Trophoblast cell (in vitro differentiated cells and primary cell): ENCODE data around the gene ZNF554.

ENCODE experiments used
- DNase-seq, 2 donors: peaks; one replicate each; pipeline ENCODE4 v3.0.0-alpha.2; 2016
- H2AFZ ChIP-seq: 2 replicates; pipeline ENCODE4 v1.6.1; 2013; ENCODE audit warnings: low read length, moderate library complexity, mild to moderate bottlenecking; ENCODE audit not compliant: insufficient read depth, poor library complexity
- H2AK5ac ChIP-seq: 2 replicates; pipeline ENCODE4 v1.6.1; 2013; ENCODE audit warnings: mild to moderate bottlenecking, low read length
- H2BK120ac ChIP-seq: 2 replicates; pipeline ENCODE4 v1.6.1; 2013; ENCODE audit warnings: low read length, mild to moderate bottlenecking, moderate library complexity; ENCODE audit not compliant: insufficient read depth, poor library complexity
- H2BK12ac ChIP-seq: 2 replicates; pipeline ENCODE4 v1.6.1; 2013; ENCODE audit warnings: mild to moderate bottlenecking, low read length, moderate library complexity
- H2BK5ac ChIP-seq: 2 replicates; pipeline ENCODE4 v1.6.1; 2013; ENCODE audit warnings: low read length, low read depth, moderate library complexity, mild to moderate bottlenecking; ENCODE audit not compliant: poor library complexity
- H3K14ac ChIP-seq: 2 replicates; pipeline ENCODE4 v1.6.1; 2013; ENCODE audit warnings: mild to moderate bottlenecking, low read length
- H3K18ac ChIP-seq: 2 replicates; pipeline ENCODE4 v1.6.1; 2013; ENCODE audit warnings: mild to moderate bottlenecking, low read length
- H3K23ac ChIP-seq: 2 replicates; pipeline ENCODE4 v1.6.1; 2013; ENCODE audit warnings: low read length
- H3K27ac ChIP-seq: 2 replicates; pipeline ENCODE4 v1.5.1; 2013; ENCODE audit warnings: low read depth, mild to moderate bottlenecking, inconsistent platforms, low read length, moderate library complexity
- H3K27me3 ChIP-seq: 2 replicates; pipeline ENCODE4 v1.6.1; 2013; ENCODE audit warnings: inconsistent platforms, mild to moderate bottlenecking, low read length, moderate library complexity; ENCODE audit not compliant: insufficient read depth
- H3K36me3 ChIP-seq, 2 experiments: 1 replicate in 1 of 2; 2 replicates in 1 of 2; pipeline ENCODE4 v1.6.1; 2013; ENCODE audit warnings: low read length in 2 of 2, mild to moderate bottlenecking in 2 of 2, moderate library complexity in 1 of 2; ENCODE audit not compliant: insufficient read depth in 2 of 2, control insufficient read depth in 1 of 2
- H3K4ac ChIP-seq: 2 replicates; pipeline ENCODE4 v1.6.1; 2013; ENCODE audit warnings: low read depth, mild to moderate bottlenecking, low read length, moderate library complexity
- H3K4me1 ChIP-seq, 2 experiments: 1 replicate in 1 of 2; 2 replicates in 1 of 2; pipeline ENCODE4 v1.6.1; 2013; ENCODE audit warnings: low read length in 2 of 2, mild to moderate bottlenecking in 2 of 2, moderate library complexity in 1 of 2; ENCODE audit not compliant: insufficient read depth in 2 of 2, control insufficient read depth in 1 of 2
- H3K4me2 ChIP-seq: 2 replicates; pipeline ENCODE4 v1.6.1; 2013; ENCODE audit warnings: inconsistent platforms, mild to moderate bottlenecking, low read length, moderate library complexity
- H3K4me3 ChIP-seq: 2 replicates; pipeline ENCODE4 v1.5.1; 2013; ENCODE audit warnings: mild to moderate bottlenecking, low read depth, low read length, inconsistent platforms
- H3K79me1 ChIP-seq: one replicate; pipeline ENCODE4 v1.6.1; 2013; ENCODE audit warnings: low read length
- H3K79me2 ChIP-seq: 2 replicates; pipeline ENCODE4 v1.6.1; 2013; ENCODE audit warnings: low read length, mild to moderate bottlenecking; ENCODE audit not compliant: control insufficient read depth, insufficient read depth, poor library complexity
- H3K9ac ChIP-seq: 2 replicates; pipeline ENCODE4 v1.6.1; 2013; ENCODE audit warnings: mild to moderate bottlenecking, low read length
- H3K9me3 ChIP-seq: 2 replicates; pipeline ENCODE4 v1.6.1; 2013; ENCODE audit warnings: low read depth, mild to moderate bottlenecking, control low read depth, inconsistent platforms, low read length; ENCODE audit not compliant: insufficient read depth
- H4K12ac ChIP-seq: 2 replicates; pipeline ENCODE4 v1.6.1; 2013; ENCODE audit warnings: low read depth, mild to moderate bottlenecking, low read length, moderate library complexity
- H4K8ac ChIP-seq: 2 replicates; pipeline ENCODE4 v1.6.1; 2013; ENCODE audit warnings: low read depth, mild to moderate bottlenecking, low read length, moderate library complexity
- H4K91ac ChIP-seq: one replicate; pipeline ENCODE4 v1.6.1; 2013; ENCODE audit warnings: low read depth, mild to moderate bottlenecking, low read length, moderate library complexity
- WGBS: extraction: QIAGEN DNeasy Blood & Tissue Kit; methylation state at CpG from one replicate; pipeline ENCODE4 v1.1.7; 2013; ENCODE audit warnings: missing lambda C conversion rate; ENCODE audit not compliant: insufficient read length, insufficient coverage; ENCODE audit errors: extremely low coverage; 5-methylcytosine and 5-hydroxymethylcytosine counted together

ZNF554 gene

DNA sequence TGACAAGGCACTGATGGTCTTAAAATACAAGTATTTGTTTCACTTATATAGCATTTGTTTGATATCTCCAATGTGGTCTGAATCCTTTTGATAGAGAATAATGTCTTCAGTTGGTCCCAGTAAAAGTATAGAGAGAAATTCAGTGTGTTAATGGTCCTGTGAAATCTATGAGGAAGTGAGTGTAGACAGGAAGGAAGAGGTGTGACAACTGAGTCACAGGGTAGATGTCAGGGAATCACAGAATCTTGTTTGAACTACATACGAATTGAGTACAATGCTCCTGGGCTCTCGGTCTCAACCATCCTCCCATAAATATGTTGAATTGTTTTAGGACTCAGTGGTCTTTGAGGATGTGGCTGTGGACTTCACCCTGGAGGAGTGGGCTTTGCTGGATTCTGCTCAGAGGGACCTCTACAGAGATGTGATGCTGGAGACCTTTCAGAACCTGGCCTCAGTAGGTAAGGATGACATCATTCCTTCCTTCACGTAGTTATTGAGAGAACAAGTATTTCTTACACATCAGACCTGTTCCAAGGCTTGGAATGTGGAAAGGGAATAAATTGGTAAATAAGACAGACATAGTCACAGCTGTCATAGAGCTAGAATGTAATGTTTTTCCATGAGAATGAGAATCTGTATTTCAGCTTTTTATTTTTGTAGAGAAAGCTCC, 30.7 kb downstream of the ZNF554 start:
- H4K8ac ChIP-seq, result no peak overlapping the region
- H3K4me3 ChIP-seq, result no peak overlapping the region
- no peak overlapping the region for H2AFZ ChIP-seq
- H4K91ac ChIP-seq, result no peak overlapping the region
- peaks cover 23% of the 10 kb centered on the region for H3K9me3 ChIP-seq
- H3K4me1 ChIP-seq, result no peaks in the 10 kb centered on the region
- no peak overlapping the region for H3K14ac ChIP-seq
- H2BK12ac ChIP-seq, result no peak overlapping the region
- no CpG with 5 or more reads among the region's 3 CpGs for WGBS
- H4K12ac ChIP-seq, result no peak overlapping the region
- no peak overlapping the region for H2BK120ac ChIP-seq
- no peak overlapping the region for H3K4ac ChIP-seq
- DNase-seq, result no peak
- H2BK5ac ChIP-seq, result no peak overlapping the region
- H2AK5ac ChIP-seq, result no peak overlapping the region
- H3K9ac ChIP-seq, result no peak overlapping the region
- no peak overlapping the region for H3K23ac ChIP-seq
- H3K27ac ChIP-seq, result no peak overlapping the region
- no peak overlapping the region for H3K18ac ChIP-seq
- no peaks in the 10 kb centered on the region for H3K79me1 ChIP-seq
- no peaks in the 10 kb centered on the region for H3K27me3 ChIP-seq
- no peaks in the 10 kb centered on the region for H3K79me2 ChIP-seq
- peaks cover 19 to 38% of the 10 kb centered on the region in 2 experiments for H3K36me3 ChIP-seq
- no peak overlapping the region for H3K4me2 ChIP-seq

DNA sequence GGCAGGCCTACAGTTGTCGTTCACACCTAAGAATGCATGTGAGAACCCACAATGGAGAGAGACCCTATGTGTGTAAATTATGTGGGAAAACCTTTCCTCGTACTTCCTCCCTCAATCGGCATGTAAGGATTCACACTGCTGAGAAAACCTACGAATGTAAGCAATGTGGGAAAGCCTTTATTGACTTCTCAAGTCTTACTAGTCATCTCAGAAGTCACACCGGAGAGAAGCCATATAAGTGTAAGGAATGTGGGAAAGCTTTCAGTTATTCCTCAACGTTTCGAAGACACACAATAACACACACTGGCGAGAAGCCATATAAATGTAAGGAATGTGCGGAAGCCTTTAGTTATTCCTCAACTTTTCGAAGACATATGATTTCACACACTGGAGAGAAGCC, 32.9 kb downstream of the ZNF554 start:
- no peaks in the 10 kb centered on the region for H3K79me2 ChIP-seq
- no peak overlapping the region for H2AK5ac ChIP-seq
- H3K36me3 ChIP-seq, result peaks cover 19 to 33% of the 10 kb centered on the region in 2 experiments
- H4K91ac ChIP-seq, result no peak overlapping the region
- H3K14ac ChIP-seq, result no peak overlapping the region
- peaks cover 17% of the 10 kb centered on the region for H3K9me3 ChIP-seq
- H3K18ac ChIP-seq, result no peak overlapping the region
- WGBS, result no CpG with 5 or more reads among the region's 10 CpGs
- no peak overlapping the region for H3K4ac ChIP-seq
- no peak overlapping the region for H3K4me3 ChIP-seq
- H2BK12ac ChIP-seq, result no peak overlapping the region
- H3K9ac ChIP-seq, result no peak overlapping the region
- no peak overlapping the region for H4K8ac ChIP-seq
- H3K79me1 ChIP-seq, result no peaks in the 10 kb centered on the region
- H3K4me1 ChIP-seq, result no peaks in the 10 kb centered on the region
- H3K4me2 ChIP-seq, result no peak overlapping the region
- H3K27ac ChIP-seq, result no peak overlapping the region
- H3K27me3 ChIP-seq, result no peaks in the 10 kb centered on the region
- no peak for DNase-seq
- no peak overlapping the region for H4K12ac ChIP-seq
- no peak overlapping the region for H2AFZ ChIP-seq
- H3K23ac ChIP-seq, result no peak overlapping the region
- H2BK120ac ChIP-seq, result no peak overlapping the region
- H2BK5ac ChIP-seq, result no peak overlapping the region

- Histone ChIP-seq H4K91ac (no peak overlapping the region), H3K9ac (no peak overlapping the region), H3K79me1 (no peaks in the 10 kb centered on the region), H3K14ac (no peak overlapping the region), H3K27me3 (no peaks in the 10 kb centered on the region), H3K4me3 (no peak overlapping the region), H3K36me3 (peaks cover 19 to 33% of the 10 kb centered on the region in 2 experiments), H2BK5ac (no peak overlapping the region), H4K12ac (no peak overlapping the region), H3K4me1 (no peaks in the 10 kb centered on the region), H3K4me2 (no peak overlapping the region), H2AFZ (no peak overlapping the region), H3K23ac (no peak overlapping the region), H3K79me2 (no peaks in the 10 kb centered on the region), H3K4ac (no peak overlapping the region), H3K9me3 (peaks cover 20% of the 10 kb centered on the region), H4K8ac (no peak overlapping the region), H2BK12ac (no peak overlapping the region), H2AK5ac (no peak overlapping the region), H3K27ac (no peak overlapping the region), H2BK120ac (no peak overlapping the region), H3K18ac (no peak overlapping the region)
- WGBS, result no CpG with 5 or more reads among the region's 11 CpGs
- no peak for DNase-seq
Measured at GRCh38 chr19:2853015-2853606, 33.4 kb downstream of the ZNF554 start.

DNA sequence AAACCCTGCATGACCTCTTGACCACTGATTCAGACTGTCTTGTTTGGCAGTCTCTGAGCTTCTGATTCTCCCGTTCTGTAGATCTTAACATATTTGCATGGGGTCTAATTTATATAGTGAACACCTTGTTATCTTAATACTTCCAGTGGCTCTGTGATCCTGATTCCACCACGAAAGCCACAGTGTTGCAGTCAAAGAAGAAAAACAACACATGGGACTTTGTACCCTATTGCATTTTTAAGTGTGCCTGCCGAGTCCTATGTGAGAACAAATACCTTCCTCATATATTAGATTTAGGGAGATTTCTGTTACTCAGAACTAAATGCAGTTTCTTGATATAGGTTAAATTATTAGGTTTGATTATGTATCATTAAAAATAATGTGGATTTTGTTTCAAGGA, 35.2 kb downstream of the ZNF554 start:
- Histone ChIP-seq H3K36me3 (peaks cover 22 to 31% of the 10 kb centered on the region in 2 experiments), H3K4me2 (no peak overlapping the region), H4K8ac (no peak overlapping the region), H2AK5ac (no peak overlapping the region), H4K12ac (no peak overlapping the region), H3K14ac (no peak overlapping the region), H2BK5ac (no peak overlapping the region), H3K4ac (no peak overlapping the region), H3K18ac (no peak overlapping the region), H3K9me3 (peaks cover 32% of the 10 kb centered on the region), H3K79me1 (no peaks in the 10 kb centered on the region), H2BK120ac (no peak overlapping the region), H3K23ac (no peak overlapping the region), H2AFZ (no peak overlapping the region), H4K91ac (no peak overlapping the region), H3K4me1 (no peaks in the 10 kb centered on the region), H3K79me2 (no peaks in the 10 kb centered on the region), H3K9ac (no peak overlapping the region), H3K4me3 (no peak overlapping the region), H3K27ac (no peak overlapping the region), H3K27me3 (no peaks in the 10 kb centered on the region), H2BK12ac (no peak overlapping the region)
- no peak for DNase-seq
- WGBS, result no CpG with 5 or more reads among the region's 3 CpGs
